ENCODE measurements around the gene STAC. TPM values are rescaled to one million over a fixed set of nuclear protein-coding genes. Genes with fewer than 3 reads are reported as not detected.

The STAC gene
- total and polyA plus RNA-seq, 2 experiments from 2014 or later: 12.2 to 24.9 TPM

DNA sequence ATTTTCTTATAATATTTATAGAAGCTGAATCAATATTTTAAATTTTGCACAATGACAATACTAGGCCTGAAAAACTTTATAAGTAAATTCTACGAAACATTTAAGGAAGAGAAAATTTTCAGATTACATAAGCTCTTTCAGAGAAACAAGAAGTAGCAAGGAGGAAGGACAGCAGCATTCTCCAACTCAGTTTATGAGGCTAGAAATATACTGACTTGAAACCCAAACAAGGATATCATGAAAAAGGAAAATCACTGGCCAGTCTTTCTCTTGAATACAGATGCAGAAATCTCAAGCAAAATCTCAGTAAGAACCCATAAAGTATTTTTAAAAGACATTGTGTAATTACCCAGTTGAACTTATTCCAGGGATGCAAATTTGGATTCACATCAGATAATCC lies 121.3 kb downstream of the STAC start:
- H3K36me3 ChIP-seq: no peaks in the 10 kb centered on the region
- H3K27me3 ChIP-seq: no peaks in the 10 kb centered on the region

DNA sequence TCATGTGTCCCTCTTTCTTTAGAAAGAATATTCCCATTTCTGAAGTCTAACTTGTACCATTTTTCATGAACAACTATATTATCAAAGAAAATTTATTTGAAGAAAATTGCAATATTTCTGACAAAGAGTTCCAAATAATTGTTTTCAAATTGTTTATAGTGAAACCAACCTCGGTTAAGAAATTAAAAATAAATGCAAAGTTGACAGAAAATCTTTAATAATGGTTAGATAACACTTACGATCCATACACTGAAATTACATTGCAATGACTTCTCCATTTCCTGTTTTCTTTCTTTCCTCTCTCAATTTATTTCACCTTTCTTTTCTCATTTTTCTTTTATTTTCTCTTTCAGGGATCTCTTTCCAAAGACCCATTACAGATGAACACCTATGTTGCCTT lies 125.1 kb downstream of the STAC start:
- no peaks in the 10 kb centered on the region for H3K27me3 ChIP-seq
- TF ChIP-seq, protein P1, sequence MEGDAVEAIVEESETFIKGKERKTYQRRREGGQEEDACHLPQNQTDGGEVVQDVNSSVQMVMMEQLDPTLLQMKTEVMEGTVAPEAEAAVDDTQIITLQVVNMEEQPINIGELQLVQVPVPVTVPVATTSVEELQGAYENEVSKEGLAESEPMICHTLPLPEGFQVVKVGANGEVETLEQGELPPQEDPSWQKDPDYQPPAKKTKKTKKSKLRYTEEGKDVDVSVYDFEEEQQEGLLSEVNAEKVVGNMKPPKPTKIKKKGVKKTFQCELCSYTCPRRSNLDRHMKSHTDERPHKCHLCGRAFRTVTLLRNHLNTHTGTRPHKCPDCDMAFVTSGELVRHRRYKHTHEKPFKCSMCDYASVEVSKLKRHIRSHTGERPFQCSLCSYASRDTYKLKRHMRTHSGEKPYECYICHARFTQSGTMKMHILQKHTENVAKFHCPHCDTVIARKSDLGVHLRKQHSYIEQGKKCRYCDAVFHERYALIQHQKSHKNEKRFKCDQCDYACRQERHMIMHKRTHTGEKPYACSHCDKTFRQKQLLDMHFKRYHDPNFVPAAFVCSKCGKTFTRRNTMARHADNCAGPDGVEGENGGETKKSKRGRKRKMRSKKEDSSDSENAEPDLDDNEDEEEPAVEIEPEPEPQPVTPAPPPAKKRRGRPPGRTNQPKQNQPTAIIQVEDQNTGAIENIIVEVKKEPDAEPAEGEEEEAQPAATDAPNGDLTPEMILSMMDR (IDR thresholded peaks at IDR 0.05; ENCODE audit: low read depth, low read length): no peak
- no peak overlapping the region for H3K27ac ChIP-seq

More for the DNA sequence above, 121.3 kb downstream of the STAC start:
- Histone ChIP-seq H3K4me3 (no peak overlapping the region), H3K4me1 (ENCODE audit: low read depth) (peaks cover 15% of the 10 kb centered on the region), H3K9me3 (ENCODE audit: low read depth) (no peaks in the 10 kb centered on the region), H3K27ac (no peak overlapping the region)
- TF ChIP-seq, protein P1 (IDR thresholded peaks at IDR 0.05; ENCODE audit: low read depth, low read length): no peak
- DNase-seq (ENCODE audit: low read depth in 1 of 2, low spot score in 1 of 2): no peak

DNA sequence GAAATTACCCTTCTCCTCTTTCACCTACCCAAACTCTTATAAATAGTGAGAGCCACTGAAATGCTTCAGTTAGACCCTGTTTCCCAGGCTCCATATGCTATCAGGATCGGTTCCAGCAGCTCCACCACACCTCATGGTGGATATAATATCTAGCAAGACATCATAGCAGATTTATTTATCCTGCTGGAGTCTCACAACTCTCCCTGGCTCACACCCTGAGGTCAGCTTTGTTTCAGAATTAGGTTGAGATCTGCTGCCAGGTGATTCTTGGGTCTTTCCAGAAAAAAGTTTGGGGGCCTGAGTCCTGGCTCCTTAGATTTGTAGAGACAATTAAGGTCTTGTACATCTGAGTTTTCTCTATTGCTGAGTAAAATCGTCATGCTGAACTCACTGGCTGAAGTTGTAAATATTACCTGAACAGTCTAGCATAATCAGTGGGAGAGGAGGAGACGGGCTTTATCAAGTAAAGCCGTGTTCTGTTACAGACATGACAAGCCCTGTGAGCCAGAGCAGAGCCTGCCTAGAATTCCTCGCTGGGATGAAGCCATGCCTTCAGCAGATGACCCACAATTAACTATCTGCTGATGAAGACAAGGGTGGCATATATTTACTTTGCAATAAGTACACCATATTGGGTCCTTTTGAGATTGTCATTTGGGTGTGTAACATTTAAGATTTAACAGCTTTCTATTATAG lies 131.6 kb downstream of the STAC start:
- TF ChIP-seq, protein P1 (IDR thresholded peaks at IDR 0.05; ENCODE audit: low read depth, low read length): no peak
- H3K36me3 ChIP-seq: no peaks in the 10 kb centered on the region
- no peak overlapping the region for H3K4me3 ChIP-seq
- H3K27ac ChIP-seq: peak overlapping the region; percentile 87
- H3K27me3 ChIP-seq: no peaks in the 10 kb centered on the region
- H3K9me3 ChIP-seq (ENCODE audit: low read depth): no peaks in the 10 kb centered on the region
- peaks cover 19% of the 10 kb centered on the region for H3K4me1 ChIP-seq (ENCODE audit: low read depth)
- DNase-seq (ENCODE audit: low read depth in 1 of 2, low spot score in 1 of 2): peak in 1 of 2 donors; percentile 63

More for the DNA sequence above, 125.1 kb downstream of the STAC start:
- Histone ChIP-seq H3K36me3 (no peaks in the 10 kb centered on the region), H3K4me3 (no peak overlapping the region), H3K9me3 (ENCODE audit: low read depth) (no peaks in the 10 kb centered on the region), H3K4me1 (ENCODE audit: low read depth) (peaks cover 10% of the 10 kb centered on the region)
- DNase-seq (ENCODE audit: low read depth in 1 of 2, low spot score in 1 of 2): no peak

DNA sequence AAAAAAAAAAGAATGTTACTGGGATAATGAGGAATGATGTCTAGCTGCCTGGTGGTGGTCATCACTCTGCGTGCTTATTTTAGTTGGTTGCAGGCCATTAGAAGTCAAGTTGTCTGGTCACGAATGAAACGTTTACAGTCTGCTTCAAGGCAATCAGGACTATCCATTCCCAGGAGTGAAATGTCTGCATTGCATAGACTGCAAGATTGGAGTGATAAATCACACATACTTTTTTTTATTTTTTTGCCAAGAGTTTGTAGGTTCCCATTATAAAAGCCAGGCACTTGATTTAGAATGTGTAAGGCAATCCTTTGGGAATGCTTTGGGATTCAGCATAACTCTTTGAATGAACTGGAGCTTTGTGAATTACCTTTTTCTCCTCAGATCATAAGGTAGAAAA lies 132.3 kb downstream of the STAC start:
- Histone ChIP-seq H3K36me3 (no peaks in the 10 kb centered on the region), H3K27ac (peak overlapping the region; percentile 87)
- DNase-seq (ENCODE audit: low read depth in 1 of 2, low spot score in 1 of 2): no peak

DNA sequence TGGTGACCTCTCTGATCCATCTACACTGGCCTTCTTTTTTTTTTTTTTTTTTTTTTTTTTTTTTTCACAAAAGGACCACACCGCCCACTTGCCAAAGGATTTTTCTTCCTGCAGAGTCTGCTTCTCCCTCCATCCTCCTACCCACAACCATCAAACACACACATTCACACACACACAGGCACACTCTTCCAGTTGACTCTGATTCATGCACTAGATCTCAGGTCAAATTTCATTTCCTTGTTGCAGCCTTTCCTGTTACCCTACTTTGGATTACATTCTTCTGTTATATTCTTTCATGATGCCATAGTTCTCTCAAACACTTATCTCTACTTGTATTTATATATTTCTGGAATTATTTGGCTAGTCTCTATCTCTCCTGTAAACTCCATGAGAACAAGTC lies 133.9 kb downstream of the STAC start:
- H3K27me3 ChIP-seq: no peaks in the 10 kb centered on the region
- no peaks in the 10 kb centered on the region for H3K36me3 ChIP-seq
- TF ChIP-seq, protein P1 (IDR thresholded peaks at IDR 0.05; ENCODE audit: low read depth, low read length): no peak
- DNase-seq (ENCODE audit: low read depth in 1 of 2, low spot score in 1 of 2): peak in 1 of 2 donors; percentile 23
- no peaks in the 10 kb centered on the region for H3K9me3 ChIP-seq (ENCODE audit: low read depth)
- H3K4me1 ChIP-seq (ENCODE audit: low read depth): peaks cover 24% of the 10 kb centered on the region
- no peak overlapping the region for H3K4me3 ChIP-seq
- H3K27ac ChIP-seq: no peak overlapping the region

More for the DNA sequence above, 132.3 kb downstream of the STAC start:
- H3K27me3 ChIP-seq: no peaks in the 10 kb centered on the region
- TF ChIP-seq, protein P1 (IDR thresholded peaks at IDR 0.05; ENCODE audit: low read depth, low read length): no peak
- no peak overlapping the region for H3K4me3 ChIP-seq
- peaks cover 24% of the 10 kb centered on the region for H3K4me1 ChIP-seq (ENCODE audit: low read depth)
- H3K9me3 ChIP-seq (ENCODE audit: low read depth): no peaks in the 10 kb centered on the region

Data from cardiac muscle cell (in vitro differentiated cells and primary cell).